ENCODE data around the gene PCDHA6. TPM values are rescaled to one million over a fixed set of nuclear protein-coding genes. Genes with fewer than 3 reads are reported as not detected.
A peak's percentile ranks its signal among the peaks of the same experiment; 100 is the strongest.
"Not testable (repeated sequence)": the region's sequence is repeated elsewhere in the genome, so short reads cannot be mapped to it uniquely, and the experiment has no call there.

Gene PCDHA6
- total RNA-seq, 2 experiments from 2014 or later = not detected

- Mint-ChIP-seq H3K4me1 (ENCODE audit: low read depth) (no peaks in the 10 kb centered on the region), H3K9me3 (ENCODE audit: insufficient read depth) (peaks cover 15% of the 10 kb centered on the region), H3K27ac (no peak within 1 kb of the TSS), H3K27me3 (ENCODE audit: low read depth) (peaks cover 2% of the 10 kb centered on the region), H3K4me3 (peak within 1 kb of the TSS; percentile 18), H3K36me3 (ENCODE audit: low read depth) (peaks cover 3% of the 10 kb centered on the region)
- DNase-seq (no peak), ATAC-seq (no peak)
- POLR2A ChIA-PET = no interaction called here
- CTCF ChIA-PET = no interaction called here
These were observed 28.3 kb downstream of the PCDHA6 start, which contains the start of gene PCDHA10 for GRCh38 chr5:140855772-140856674. Gene PCDHA10, plus strand, starts transcription at chr5:140855897. Its CDS starts 152 bp downstream, at chr5:140856049.

DNA sequence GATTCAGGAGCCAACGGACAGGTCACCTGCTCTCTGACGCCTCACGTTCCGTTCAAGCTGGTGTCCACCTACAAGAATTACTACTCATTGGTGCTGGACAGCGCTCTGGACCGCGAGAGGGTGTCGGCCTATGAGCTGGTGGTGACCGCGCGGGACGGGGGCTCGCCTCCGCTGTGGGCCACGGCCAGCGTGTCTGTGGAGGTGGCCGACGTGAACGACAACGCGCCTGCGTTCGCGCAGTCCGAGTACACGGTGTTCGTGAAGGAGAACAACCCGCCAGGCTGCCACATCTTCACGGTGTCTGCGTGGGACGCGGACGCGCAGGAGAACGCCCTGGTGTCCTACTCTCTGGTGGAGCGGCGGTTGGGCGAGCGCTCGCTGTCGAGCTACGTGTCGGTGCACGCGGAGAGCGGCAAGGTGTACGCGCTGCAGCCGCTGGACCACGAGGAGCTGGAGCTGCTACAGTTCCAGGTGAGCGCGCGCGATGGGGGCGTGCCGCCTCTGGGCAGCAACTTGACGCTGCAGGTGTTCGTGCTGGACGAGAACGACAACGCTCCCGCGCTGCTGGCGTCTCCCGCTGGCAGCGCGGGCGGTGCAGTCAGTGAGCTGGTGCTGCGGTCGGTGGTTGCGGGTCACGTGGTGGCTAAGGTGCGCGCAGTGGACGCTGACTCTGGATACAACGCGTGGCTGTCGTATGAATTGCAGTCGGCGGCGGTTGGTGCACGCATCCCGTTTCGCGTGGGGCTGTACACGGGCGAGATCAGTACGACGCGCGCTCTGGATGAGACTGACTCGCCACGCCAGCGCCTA, 29.6 kb downstream of the PCDHA6 start:
- Mint-ChIP-seq H3K27ac (no peak overlapping the region), H3K4me1 (ENCODE audit: low read depth) (no peaks in the 10 kb centered on the region), H3K9me3 (ENCODE audit: insufficient read depth) (peaks cover 21% of the 10 kb centered on the region), H3K27me3 (ENCODE audit: low read depth) (peaks cover 2% of the 10 kb centered on the region), H3K36me3 (ENCODE audit: low read depth) (peaks cover 3% of the 10 kb centered on the region), H3K4me3 (no peak overlapping the region)
- DNase-seq (no peak), ATAC-seq (no peak)
- POLR2A ChIA-PET = no interaction called here
- CTCF ChIA-PET = no interaction called here

DNA sequence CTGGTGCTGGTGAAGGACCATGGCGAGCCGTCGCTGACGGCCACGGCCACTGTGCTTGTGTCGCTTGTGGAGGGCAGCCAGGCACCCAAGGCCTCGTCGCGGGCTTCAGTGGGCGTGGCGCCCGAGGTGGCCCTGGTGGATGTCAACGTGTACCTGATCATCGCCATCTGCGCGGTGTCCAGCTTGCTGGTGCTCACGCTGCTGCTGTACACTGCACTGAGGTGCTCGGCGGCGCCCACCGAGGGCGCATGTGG, 30.2 kb downstream of the PCDHA6 start:
- Mint-ChIP-seq H3K27ac (no peak overlapping the region), H3K4me3 (no peak overlapping the region), H3K4me1 (ENCODE audit: low read depth) (no peaks in the 10 kb centered on the region), H3K9me3 (ENCODE audit: insufficient read depth) (peaks cover 24% of the 10 kb centered on the region), H3K27me3 (ENCODE audit: low read depth) (peaks cover 2% of the 10 kb centered on the region), H3K36me3 (ENCODE audit: low read depth) (peaks cover 3% of the 10 kb centered on the region)
- DNase-seq (no peak), ATAC-seq (no peak)
- ChIA-PET POLR2A (no interaction called here), CTCF (no interaction called here)

GRCh38 chr5:140862441-140863295, 34.9 kb downstream of the PCDHA6 start:
- DNase-seq = no peak
- CTCF ChIA-PET = no interaction called here

DNA sequence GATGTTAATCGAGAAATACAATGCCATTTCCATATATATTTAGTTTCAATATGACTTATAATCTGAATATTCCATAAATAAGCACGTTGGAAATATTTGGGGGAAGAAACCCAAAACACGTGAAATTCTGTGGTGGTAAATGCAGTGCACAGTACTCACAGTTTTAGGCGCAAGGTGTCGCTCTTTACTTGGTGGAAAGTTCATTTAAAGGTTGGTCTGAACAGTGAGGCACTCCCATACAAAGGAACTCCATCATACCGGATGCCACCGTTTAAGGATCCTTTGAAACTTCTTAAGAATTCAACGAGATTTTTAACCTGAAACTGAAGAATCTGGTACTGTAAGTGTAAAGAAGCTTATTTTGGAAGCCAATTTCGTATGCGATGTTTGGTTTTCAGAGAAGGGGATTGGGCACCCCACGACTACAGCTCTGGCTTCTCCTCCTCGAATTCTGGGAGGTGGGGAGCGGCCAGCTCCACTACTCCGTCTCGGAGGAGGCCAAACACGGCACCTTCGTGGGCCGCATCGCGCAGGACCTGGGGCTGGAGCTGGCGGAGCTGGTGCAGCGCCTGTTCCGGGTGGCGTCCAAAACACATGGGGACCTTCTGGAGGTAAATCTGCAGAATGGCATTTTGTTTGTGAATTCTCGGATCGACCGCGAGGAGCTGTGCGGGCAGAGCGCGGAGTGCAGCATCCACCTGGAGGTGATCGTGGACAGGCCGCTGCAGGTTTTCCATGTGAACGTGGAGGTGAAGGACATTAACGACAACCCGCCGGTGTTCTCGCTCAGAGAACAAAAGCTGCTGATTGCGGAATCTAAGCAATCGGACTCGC, 41.2 kb downstream of the PCDHA6 start, which contains the start of gene PCDHA11:
TSS of gene PCDHA11 (plus strand) at position 237 of the 834 bp plus-strand sequence. CDS start at position 384, 147 bp downstream.
- no peak for DNase-seq
- no peak for ATAC-seq
- H3K4me3 Mint-ChIP-seq = no peak within 1 kb of the TSS
- H3K27me3 Mint-ChIP-seq (ENCODE audit: low read depth) = no peaks in the 10 kb centered on the region
- no peak within 1 kb of the TSS for H3K27ac Mint-ChIP-seq
- H3K36me3 Mint-ChIP-seq (ENCODE audit: low read depth) = no peaks in the 10 kb centered on the region
- H3K9me3 Mint-ChIP-seq (ENCODE audit: insufficient read depth) = peaks cover 15% of the 10 kb centered on the region
- no peaks in the 10 kb centered on the region for H3K4me1 Mint-ChIP-seq (ENCODE audit: low read depth)
- CTCF ChIA-PET = interaction anchor here (0.9 to 1.0 kb wide), 2 partner anchors 62 to 173 kb away, joined by 3 to 5 read pairs; partner anchors contain the start of gene PCDHA4
- POLR2A ChIA-PET = no interaction called here

More at GRCh38 chr5:140862441-140863295, 34.9 kb downstream of the PCDHA6 start:
- H3K27ac Mint-ChIP-seq = no peak overlapping the region
- no peak for ATAC-seq
- no peaks in the 10 kb centered on the region for H3K36me3 Mint-ChIP-seq (ENCODE audit: low read depth)
- no peaks in the 10 kb centered on the region for H3K27me3 Mint-ChIP-seq (ENCODE audit: low read depth)
- POLR2A ChIA-PET = no interaction called here
- no peak overlapping the region for H3K4me3 Mint-ChIP-seq
- H3K9me3 Mint-ChIP-seq (ENCODE audit: insufficient read depth) = peaks cover 15% of the 10 kb centered on the region
- no peaks in the 10 kb centered on the region for H3K4me1 Mint-ChIP-seq (ENCODE audit: low read depth)

DNA sequence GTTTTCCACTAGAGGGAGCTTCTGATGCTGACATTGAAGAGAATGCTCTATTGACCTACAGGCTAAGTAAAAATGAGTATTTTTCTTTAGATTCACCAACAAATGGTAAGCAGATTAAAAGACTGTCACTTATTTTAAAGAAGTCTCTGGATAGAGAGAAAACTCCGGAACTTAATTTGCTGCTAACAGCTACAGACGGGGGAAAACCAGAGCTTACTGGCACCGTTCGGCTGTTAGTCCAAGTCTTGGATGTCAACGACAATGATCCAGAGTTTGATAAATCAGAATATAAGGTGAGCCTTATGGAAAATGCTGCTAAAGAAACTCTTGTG, 41.8 kb downstream of the PCDHA6 start:
- no peak for ATAC-seq
- CTCF ChIA-PET = interaction anchor here (0.9 to 1.0 kb wide), 2 partner anchors 62 to 173 kb away, joined by 3 to 5 read pairs; partner anchors contain the start of gene PCDHA4
- H3K9me3 Mint-ChIP-seq (ENCODE audit: insufficient read depth) = peaks cover 19% of the 10 kb centered on the region
- no peaks in the 10 kb centered on the region for H3K27me3 Mint-ChIP-seq (ENCODE audit: low read depth)
- no peaks in the 10 kb centered on the region for H3K4me1 Mint-ChIP-seq (ENCODE audit: low read depth)
- no peak overlapping the region for H3K4me3 Mint-ChIP-seq
- no peak overlapping the region for H3K27ac Mint-ChIP-seq
- POLR2A ChIA-PET = no interaction called here
- no peak for DNase-seq
- no peaks in the 10 kb centered on the region for H3K36me3 Mint-ChIP-seq (ENCODE audit: low read depth)

GRCh38 chr5:140870221-140871201, 42.8 kb downstream of the PCDHA6 start:
- Mint-ChIP-seq H3K4me1 (ENCODE audit: low read depth) (no peaks in the 10 kb centered on the region), H3K27me3 (ENCODE audit: low read depth) (no peaks in the 10 kb centered on the region), H3K27ac (no peak overlapping the region), H3K4me3 (no peak overlapping the region), H3K9me3 (ENCODE audit: insufficient read depth) (peaks cover 19% of the 10 kb centered on the region), H3K36me3 (ENCODE audit: low read depth) (no peaks in the 10 kb centered on the region)
- CTCF ChIA-PET = no interaction called here
- no peak for ATAC-seq
- POLR2A ChIA-PET = no interaction called here
- DNase-seq = no peak

DNA sequence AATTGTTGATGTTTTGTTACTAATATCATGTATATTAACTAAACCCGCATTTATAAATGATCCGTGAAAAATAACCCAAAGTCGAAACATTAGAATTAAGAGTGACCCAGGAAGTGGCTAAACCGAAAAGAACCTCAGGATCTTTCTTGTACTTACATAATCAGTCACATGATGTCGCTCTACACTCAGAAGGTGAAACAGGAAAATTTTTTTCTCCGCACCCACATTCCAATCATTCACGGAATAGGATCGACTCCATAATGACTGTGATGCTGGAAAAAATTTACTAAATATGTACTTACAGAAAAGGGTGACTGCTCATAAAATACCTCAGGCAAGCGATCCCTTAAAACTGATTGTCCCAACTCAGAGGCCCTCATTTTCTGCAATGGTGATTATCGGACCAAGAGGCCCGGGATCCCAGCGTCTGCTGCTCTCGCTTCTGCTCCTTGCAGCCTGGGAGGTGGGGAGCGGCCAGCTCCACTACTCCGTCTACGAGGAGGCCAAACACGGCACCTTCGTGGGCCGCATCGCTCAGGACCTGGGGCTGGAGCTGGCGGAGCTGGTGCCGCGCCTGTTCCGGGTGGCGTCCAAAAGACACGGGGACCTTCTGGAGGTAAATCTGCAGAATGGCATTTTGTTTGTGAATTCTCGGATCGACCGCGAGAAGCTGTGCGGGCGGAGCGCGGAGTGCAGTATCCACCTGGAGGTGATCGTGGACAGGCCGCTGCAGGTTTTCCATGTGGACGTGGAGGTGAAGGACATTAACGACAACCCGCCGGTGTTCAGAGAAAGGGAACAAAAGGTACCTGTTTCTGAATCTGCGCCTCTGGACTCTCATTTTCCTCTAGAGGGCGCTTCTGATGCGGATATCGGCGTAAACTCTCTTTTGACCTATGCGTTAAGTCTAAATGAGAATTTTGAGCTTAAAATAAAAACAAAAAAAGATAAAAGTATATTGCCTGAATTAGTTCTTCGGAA, 47.6 kb downstream of the PCDHA6 start, which contains the start of gene PCDHA12:
TSS of gene PCDHA12 (plus strand) at position 224 of the 981 bp plus-strand sequence. CDS start at position 389, 165 bp downstream.
- ChIA-PET POLR2A (no interaction called here), CTCF (interaction anchor here (0.9 kb wide), 1 partner anchor 312 kb away, joined by 3 read pairs; the partner anchor contains the start of gene PCDHB9)
- Mint-ChIP-seq H3K27ac (no peak within 1 kb of the TSS), H3K4me1 (ENCODE audit: low read depth) (no peaks in the 10 kb centered on the region), H3K36me3 (ENCODE audit: low read depth) (no peaks in the 10 kb centered on the region), H3K9me3 (ENCODE audit: insufficient read depth) (peaks cover 15% of the 10 kb centered on the region), H3K4me3 (no peak within 1 kb of the TSS), H3K27me3 (ENCODE audit: low read depth) (no peaks in the 10 kb centered on the region)
- no peak for DNase-seq
- ATAC-seq = no peak

- H3K27me3 Mint-ChIP-seq (ENCODE audit: low read depth); ATAC-seq; DNase-seq; POLR2A ChIA-PET; H3K4me3 Mint-ChIP-seq; H3K4me1 Mint-ChIP-seq (ENCODE audit: low read depth); H3K36me3 Mint-ChIP-seq (ENCODE audit: low read depth); CTCF ChIA-PET; H3K27ac Mint-ChIP-seq: not testable (repeated sequence)
- peaks cover 15% of the 10 kb centered on the region for H3K9me3 Mint-ChIP-seq (ENCODE audit: insufficient read depth)
These were observed 48.9 kb downstream of the PCDHA6 start for GRCh38 chr5:140876541-140877261.

All from activated CD8-positive, alpha-beta T cell treated with anti-CD3 and anti-CD28 coated beads, Interleukin-2, amount 10 ng/mL, durations not matched to agents 7 days and 5 days (primary cell).